Cardiac muscle cell (in vitro differentiated cells and primary cell): Measurements from ENCODE around the gene CCDC117. TPM values are rescaled to one million over a fixed set of nuclear protein-coding genes. Genes with fewer than 3 reads are reported as not detected.

ENCODE experiments used
- DNase-seq, 2 donors: peaks; one replicate each; pipeline versions ENCODE4 v3.0.0 to v3.0.0-alpha.2; 2010 to 2017; ENCODE audit warnings: low read depth in 1 of 2, low spot score in 1 of 2
- H3K27ac ChIP-seq: fragments of 200-600 bp; sonication (generic); 2 replicates; pipeline ENCODE4 v1.5.1; 2016
- H3K27me3 ChIP-seq: fragments of 200-600 bp; sonication (generic); 2 replicates; pipeline ENCODE4 v1.6.0; 2016; ENCODE audit warnings: control low read depth
- H3K36me3 ChIP-seq: fragments of 200-600 bp; sonication (generic); 2 replicates; pipeline ENCODE4 v1.5.1; 2016; ENCODE audit warnings: control low read depth
- H3K4me1 ChIP-seq: fragments of 200-600 bp; sonication (generic); 2 replicates; pipeline ENCODE4 v1.8.1; 2017; ENCODE audit warnings: low read depth, mild to moderate bottlenecking, mixed run types
- H3K4me3 ChIP-seq: fragments of 200-600 bp; sonication (generic); 2 replicates; pipeline ENCODE4 v1.5.1; 2016; ENCODE audit warnings: mild to moderate bottlenecking
- H3K9me3 ChIP-seq: fragments of 200-600 bp; sonication (generic); 2 replicates; pipeline ENCODE4 v1.5.1; 2017; ENCODE audit warnings: low read depth, mild to moderate bottlenecking, control low read depth
- polyA plus RNA-seq: library from polyadenylated mRNA; unstranded; fragments of >200 nt; fragmentation: Nextera tagmentation; extraction: Ambion mirVana; gene quantifications from 2 replicates; pipeline ENCODE4 v1.2.1, GENCODE V29; 2016
- total RNA-seq: library from RNA; depleted of rRNA; stranded (reverse); fragments of >200 nt; gene quantifications from 2 replicates; pipeline ENCODE4 v1.2.3, GENCODE V29; 2016
- TF ChIP-seq, protein P1 (sequence below): IDR thresholded peaks from 2 replicates; pipeline ENCODE4 v1.5.1; 2012; ENCODE audit warnings: low read depth, mild to moderate bottlenecking, low read length

The CCDC117 gene
- total and polyA plus RNA-seq, 2 experiments from 2014 or later: 29.1 to 37.9 TPM

DNA sequence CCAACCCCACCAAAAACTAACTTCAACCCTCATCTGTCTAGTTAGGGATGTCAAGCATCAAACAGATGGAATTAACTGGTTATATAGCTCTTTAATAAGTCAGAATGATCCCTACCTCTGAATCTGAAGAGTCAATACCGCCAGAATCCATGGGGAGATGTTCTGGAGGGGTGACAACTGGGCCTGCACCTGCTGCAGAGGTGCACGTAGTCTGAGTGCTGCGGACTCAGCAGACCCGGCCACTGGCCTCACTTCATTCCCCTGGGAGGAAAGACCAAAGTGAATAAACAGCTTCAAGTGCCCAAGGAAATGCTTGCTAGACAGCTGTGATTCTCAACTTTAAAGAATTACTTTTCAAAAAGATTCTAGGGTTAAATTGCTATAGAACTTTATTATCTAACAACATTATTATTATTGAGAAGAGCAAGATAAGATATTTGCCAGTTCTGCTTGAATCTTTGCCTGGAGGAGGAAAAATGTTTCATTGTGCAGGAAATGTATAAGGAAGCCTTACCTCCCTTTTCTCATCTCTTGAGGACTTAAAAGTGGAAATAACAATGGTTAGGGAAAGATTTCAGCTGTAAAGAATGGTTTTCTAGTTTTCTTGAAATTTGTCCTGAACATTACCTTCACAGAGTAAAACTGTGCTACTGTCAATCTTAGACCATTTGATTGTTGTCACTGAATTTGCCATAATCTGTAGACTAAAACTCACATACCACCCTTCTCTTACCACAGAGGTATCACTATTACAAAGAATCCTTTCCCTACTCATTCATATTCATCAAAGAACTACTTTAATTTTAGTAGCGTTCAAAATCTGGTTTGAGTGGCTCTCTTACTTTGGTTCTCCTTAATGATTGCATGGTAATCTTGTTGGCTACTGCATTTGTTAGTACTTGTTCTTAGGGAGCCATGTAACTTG lies 23.7 kb downstream of the CCDC117 start:
- TF ChIP-seq, protein P1, sequence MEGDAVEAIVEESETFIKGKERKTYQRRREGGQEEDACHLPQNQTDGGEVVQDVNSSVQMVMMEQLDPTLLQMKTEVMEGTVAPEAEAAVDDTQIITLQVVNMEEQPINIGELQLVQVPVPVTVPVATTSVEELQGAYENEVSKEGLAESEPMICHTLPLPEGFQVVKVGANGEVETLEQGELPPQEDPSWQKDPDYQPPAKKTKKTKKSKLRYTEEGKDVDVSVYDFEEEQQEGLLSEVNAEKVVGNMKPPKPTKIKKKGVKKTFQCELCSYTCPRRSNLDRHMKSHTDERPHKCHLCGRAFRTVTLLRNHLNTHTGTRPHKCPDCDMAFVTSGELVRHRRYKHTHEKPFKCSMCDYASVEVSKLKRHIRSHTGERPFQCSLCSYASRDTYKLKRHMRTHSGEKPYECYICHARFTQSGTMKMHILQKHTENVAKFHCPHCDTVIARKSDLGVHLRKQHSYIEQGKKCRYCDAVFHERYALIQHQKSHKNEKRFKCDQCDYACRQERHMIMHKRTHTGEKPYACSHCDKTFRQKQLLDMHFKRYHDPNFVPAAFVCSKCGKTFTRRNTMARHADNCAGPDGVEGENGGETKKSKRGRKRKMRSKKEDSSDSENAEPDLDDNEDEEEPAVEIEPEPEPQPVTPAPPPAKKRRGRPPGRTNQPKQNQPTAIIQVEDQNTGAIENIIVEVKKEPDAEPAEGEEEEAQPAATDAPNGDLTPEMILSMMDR: no peak
- Histone ChIP-seq H3K4me3 (no peak overlapping the region), H3K36me3 (peaks cover 38% of the 10 kb centered on the region), H3K27me3 (no peaks in the 10 kb centered on the region), H3K27ac (peak overlapping the region; percentile 18), H3K4me1 (no peaks in the 10 kb centered on the region), H3K9me3 (no peaks in the 10 kb centered on the region)
- DNase-seq: no peak

DNA sequence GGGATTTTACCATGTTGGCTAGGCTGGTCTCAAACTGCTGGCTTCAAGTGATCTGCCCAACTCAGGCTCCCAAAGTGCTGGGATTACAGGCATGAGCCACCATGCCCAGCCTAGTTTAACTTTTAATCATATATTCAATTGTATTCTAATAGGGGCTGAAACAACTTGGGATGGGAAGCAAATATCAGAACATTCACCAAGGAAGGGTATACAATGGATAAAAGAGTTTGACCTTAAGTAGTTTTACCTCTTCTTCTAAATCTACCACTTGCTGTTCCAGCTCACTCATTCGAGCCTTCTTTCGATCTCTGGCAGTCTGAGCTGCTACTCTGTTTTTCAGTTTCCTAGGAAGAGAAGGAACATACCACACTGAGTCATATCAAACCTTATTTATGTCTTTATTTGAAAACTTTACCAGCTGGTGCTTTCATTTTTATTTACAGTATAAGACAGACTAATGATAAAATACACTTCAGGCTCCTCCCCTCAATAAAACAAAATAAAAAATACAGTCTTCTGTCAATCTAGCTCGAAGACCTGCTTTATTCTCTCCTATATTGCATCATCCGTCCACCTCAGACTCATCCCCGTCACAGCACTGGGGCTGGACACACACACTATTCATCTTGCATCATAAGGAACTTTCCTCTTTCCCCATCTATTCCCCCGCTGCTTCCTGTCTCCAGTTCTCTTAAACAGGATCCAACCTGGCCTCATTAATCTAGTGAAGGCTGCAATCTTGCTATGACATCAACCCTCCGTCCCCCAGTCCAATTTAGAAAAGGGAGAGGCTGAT lies 26.5 kb downstream of the CCDC117 start:
- TF ChIP-seq, protein P1: no peak
- Histone ChIP-seq H3K4me3 (peak overlapping the region; percentile 81), H3K9me3 (no peaks in the 10 kb centered on the region), H3K27ac (peak overlapping the region; percentile 99), H3K4me1 (no peaks in the 10 kb centered on the region), H3K27me3 (no peaks in the 10 kb centered on the region), H3K36me3 (peaks cover 38% of the 10 kb centered on the region)
- DNase-seq: peak in 1 of 2 donors; percentile 95

DNA sequence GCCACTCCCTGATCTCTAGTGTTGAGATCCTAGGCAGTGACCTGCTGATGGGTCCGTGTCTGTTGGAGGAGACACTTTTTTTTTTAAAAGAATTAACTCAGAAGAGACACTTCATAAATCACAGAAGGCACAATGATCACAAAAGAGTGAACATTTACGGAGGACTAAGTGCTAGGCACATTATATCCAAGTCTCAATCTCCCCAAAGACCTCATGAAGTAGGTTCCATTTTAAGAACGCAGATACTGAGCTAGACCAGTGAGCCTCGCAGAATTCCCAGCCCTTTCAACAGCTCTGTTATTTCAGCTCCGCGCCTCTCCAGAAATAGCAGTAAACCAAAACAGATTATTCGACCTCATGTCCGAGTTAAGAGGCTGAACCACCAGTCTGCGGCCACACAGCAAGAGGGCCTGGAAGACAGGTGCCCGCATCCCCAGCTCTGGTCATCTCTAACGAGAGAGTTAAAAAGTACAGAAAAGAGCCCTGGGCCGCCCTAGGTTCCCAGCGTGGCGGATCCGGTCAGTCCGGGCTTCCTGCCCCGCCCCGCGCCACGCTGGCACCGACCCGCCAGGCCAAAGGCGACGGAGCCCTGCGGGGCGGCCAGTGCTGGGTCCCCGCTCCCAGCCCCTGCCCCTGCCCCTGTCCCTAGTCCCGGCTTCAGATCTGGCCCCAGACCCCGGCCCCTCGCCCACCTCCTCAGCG lies 27.3 kb downstream of the CCDC117 start:
- peaks cover 32% of the 10 kb centered on the region for H3K36me3 ChIP-seq
- H3K4me1 ChIP-seq: no peaks in the 10 kb centered on the region
- no peaks in the 10 kb centered on the region for H3K27me3 ChIP-seq
- TF ChIP-seq, protein P1: no peak
- peak overlapping the region; percentile 81 for H3K4me3 ChIP-seq
- no peaks in the 10 kb centered on the region for H3K9me3 ChIP-seq
- DNase-seq: peak; percentile 73
- peak overlapping the region; percentile 99 for H3K27ac ChIP-seq

DNA sequence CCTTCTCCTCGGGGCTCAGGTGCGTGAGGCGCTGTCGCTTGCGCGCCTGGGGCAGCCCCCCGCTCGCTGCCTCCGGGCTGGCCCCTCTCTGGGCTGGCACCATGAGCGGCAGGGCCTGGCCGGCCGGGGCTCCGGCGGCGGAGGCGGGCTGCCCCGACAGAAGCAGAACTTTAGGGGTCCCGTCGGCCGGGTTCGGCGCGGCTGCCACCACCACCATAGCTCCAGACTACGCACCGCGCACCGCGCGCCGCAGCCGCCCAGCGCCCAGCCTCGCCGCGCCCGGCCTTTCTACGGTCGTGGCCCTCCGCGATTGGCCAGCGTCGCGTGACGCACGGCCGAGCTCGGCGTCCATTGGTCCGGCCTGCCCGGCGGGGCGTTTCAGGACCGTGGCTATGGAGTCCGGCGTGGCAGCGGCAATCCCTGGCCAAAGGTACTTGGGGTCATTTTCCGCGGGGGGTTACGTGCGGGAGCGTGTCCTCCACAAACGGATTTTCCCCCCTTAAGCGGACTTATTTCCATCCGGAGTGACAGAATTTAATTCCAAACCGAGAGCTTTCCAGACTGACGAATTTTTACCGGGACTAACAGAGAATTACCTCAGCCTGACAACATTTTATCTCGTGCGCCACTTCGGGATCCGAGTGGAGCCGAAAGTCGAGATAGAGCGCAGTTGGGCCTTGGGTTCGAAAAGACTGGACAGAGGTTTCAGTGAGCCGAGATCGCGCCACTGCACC lies 28.0 kb downstream of the CCDC117 start, which contains the start of gene XBP1:
Gene XBP1 (minus strand): TSS at position 262 of the 734 bp plus-strand sequence.
- peaks cover 25% of the 10 kb centered on the region for H3K36me3 ChIP-seq
- no peaks in the 10 kb centered on the region for H3K27me3 ChIP-seq
- no peaks in the 10 kb centered on the region for H3K4me1 ChIP-seq
- DNase-seq: peak; percentile 97
- TF ChIP-seq, protein P1: no peak
- H3K9me3 ChIP-seq: no peaks in the 10 kb centered on the region
- H3K27ac ChIP-seq: peak within 1 kb of the TSS; percentile 99
- peak within 1 kb of the TSS; percentile 81 for H3K4me3 ChIP-seq
